GM21360 (cell line): Measurements from ENCODE around the gene POLD1.

Experiments
- ATAC-seq: cut with Tn5 transposase; IDR thresholded peaks from one replicate; pipeline ENCODE4 v1.9.1; 2021; ENCODE audit warnings: mild to moderate bottlenecking, moderate library complexity; ENCODE audit not compliant: unreplicated experiment

POLD1 gene

GRCh38 chr19:50417111-50418081 lies 33.2 kb downstream of the POLD1 start:
- no peak for ATAC-seq

DNA sequence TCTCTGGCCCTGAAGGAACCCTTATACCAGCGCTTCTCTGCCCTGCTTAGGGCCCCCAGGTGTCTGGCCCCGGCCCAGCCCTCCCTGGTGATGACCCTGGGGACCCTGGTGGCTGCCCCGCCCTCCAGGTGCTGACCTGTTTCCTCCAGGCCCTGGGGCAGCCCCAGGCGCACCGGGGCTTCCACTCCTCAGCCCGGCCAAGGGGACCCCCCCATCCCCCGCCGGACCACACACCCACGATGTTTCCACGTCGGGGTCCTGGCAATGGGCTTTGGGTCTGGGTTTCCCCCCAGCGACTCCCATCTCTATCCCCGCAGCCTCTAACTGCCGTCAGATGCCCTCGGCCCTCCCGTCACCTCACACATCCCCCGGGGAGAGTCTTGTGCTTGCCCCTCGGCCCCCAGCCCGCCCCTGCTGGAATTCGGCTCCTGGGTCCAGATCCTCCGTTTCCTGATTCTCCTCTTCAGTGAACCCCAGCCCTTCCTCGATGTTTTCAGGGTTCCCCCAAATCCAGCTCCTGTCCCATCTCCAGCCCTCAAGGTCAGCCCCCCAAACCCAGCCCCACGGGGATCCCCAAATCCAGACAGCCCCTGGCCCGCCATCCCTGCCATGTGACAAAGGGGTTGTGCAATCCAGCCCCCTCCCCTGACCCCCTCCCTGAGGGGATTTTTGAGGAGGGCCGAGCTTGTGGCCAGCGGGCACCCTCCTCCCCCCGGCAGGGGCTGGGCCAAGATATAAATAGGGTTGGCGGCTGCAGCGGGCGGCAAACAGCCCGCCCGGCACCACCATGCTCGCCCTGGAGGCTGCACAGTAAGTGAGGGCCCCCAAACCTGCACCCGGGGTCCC lies 34.3 kb downstream of the POLD1 start, which contains the start of gene SPIB:
Gene SPIB (plus strand): TSS at position 763 of the 846 bp plus-strand sequence. CDS start 25 bp downstream, at position 788.
- no peak for ATAC-seq

GRCh38 chr19:50419022-50419579 lies 35.0 kb downstream of the POLD1 start:
- ATAC-seq = no peak

DNA sequence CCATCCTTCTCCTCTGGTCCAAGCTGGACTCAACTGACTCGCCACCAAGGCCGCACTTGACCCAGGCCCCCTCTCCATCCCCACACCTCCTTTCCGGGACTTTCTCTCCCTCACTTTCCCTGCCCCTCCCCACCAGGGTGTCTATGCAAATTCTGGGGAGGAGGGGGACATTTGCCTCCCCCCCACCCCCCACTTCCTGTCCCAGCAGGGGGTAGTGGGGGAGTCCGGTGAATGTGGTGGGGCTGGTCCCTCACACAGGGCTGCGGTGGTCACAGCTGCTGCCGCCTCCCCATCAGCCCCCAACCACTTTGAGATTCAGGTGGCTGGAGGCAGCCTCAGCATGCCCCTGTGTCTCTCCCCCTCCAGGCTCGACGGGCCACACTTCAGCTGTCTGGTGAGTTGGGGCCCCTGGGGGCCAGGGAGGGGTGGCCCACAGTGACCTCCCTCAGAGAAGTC lies 35.5 kb downstream of the POLD1 start:
- no peak for ATAC-seq

- ATAC-seq = no peak
These were observed 36.0 kb downstream of the POLD1 start for GRCh38 chr19:50420127-50420526.

- ATAC-seq = no peak
These were observed 36.7 kb downstream of the POLD1 start for GRCh38 chr19:50420808-50421207.

GRCh38 chr19:50422397-50423278 lies 38.5 kb downstream of the POLD1 start:
- no peak for ATAC-seq

GRCh38 chr19:50423279-50424113 lies 39.3 kb downstream of the POLD1 start:
- no peak for ATAC-seq

DNA sequence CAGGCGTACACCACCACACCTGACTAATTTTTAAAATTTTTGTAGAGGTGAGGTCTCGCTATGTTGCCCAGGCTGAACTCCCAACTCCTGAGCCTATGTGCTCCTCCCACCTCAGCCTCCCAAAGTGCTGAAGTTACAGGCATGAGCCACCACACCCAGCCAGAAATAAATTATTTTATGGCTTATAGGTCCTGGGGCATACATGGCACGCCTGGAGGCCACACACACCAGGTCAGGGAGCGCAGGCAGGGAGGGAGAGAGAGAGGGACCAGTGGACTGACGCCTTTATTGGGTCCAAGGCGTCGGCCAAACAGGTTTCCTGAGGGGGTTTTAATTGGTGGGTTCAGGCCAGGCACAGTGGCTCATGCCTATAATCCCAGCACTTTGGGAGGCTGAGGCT lies 41.4 kb downstream of the POLD1 start:
- no peak for ATAC-seq

DNA sequence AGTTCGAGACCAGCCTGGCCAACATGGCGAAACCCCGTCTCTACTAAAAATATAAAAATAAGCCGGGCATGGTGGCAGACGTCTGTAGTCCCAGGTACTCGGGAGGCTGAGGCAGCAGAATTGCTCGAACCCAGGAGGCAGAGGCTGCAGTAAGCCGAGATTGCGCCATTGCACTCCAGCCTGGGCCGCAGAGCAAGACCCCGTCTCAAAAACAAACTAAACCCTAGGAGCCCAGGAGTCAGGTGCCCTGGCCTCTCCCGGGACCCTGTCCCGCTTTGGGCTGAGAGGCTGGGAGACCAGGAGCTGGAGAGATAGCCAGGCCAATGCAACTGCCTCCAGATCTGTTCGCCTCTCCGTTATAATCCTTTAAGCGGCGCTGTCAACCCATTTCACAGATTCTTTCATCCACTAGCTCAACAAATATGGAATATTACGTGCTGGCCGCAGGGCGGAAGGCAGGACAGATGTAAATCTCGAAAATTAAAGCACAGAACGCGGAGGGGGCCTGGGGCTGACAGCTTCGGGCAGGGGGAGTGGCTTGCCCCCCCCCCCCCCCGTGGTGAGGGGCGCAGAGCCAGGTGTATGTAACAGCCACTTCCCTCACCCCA lies 43.3 kb downstream of the POLD1 start:
- ATAC-seq = no peak

- ATAC-seq = no peak
These were observed 43.9 kb downstream of the POLD1 start for GRCh38 chr19:50427997-50428425.

DNA sequence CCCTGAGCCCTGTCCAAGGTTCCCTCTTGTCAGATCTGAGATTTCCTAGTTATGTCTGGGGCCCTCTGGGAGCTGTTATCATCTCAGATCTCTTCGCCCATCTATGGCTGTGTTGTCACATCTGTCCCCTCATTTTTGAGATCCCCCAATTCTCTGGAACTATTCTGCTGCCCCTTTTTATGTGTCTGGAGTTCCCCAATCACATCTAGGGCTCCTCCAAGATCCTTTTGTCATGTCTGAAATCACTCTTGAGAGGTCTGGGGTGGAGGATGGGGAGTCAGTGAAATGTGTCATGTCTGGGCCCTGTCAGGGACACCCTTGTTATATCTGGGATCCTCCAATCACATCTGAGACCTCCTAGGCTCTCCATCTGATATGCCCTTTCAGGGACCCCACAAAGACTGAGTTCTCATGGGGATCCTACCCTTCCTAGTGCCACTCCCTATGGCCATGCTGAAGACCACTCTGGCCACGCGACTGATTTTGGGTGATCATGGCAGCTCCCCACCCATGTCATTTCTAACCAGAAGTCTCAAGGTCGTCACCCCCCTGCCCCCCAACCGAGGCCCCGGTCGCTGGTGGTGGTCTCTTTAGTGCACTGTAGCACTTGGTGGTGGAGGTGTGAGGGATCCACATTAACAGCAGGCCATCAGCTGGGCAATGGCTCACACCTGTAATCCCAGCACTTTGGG lies 44.8 kb downstream of the POLD1 start:
- ATAC-seq = no peak

DNA sequence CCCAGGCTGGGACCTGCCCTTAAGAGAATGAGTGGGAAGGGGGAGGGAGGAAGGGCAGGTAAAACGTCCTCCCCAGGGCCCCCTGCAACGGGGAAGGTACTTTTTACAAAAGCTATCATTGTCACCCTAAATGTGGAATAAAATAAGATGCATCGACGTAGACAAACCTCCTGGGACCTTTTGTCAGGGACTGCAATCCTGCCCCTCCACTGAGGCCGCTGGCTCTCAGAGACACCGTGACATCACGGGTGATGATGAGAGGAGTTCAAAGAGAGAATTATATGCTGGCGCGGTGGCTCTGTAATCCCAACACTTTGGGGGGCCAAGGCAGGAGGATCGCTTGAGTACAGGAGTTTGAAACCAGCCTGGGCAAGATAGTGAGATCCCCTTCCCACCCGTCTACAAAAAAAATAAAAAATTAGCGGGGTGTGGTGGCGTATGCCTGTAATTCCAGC lies 46.8 kb downstream of the POLD1 start:
- no peak for ATAC-seq

DNA sequence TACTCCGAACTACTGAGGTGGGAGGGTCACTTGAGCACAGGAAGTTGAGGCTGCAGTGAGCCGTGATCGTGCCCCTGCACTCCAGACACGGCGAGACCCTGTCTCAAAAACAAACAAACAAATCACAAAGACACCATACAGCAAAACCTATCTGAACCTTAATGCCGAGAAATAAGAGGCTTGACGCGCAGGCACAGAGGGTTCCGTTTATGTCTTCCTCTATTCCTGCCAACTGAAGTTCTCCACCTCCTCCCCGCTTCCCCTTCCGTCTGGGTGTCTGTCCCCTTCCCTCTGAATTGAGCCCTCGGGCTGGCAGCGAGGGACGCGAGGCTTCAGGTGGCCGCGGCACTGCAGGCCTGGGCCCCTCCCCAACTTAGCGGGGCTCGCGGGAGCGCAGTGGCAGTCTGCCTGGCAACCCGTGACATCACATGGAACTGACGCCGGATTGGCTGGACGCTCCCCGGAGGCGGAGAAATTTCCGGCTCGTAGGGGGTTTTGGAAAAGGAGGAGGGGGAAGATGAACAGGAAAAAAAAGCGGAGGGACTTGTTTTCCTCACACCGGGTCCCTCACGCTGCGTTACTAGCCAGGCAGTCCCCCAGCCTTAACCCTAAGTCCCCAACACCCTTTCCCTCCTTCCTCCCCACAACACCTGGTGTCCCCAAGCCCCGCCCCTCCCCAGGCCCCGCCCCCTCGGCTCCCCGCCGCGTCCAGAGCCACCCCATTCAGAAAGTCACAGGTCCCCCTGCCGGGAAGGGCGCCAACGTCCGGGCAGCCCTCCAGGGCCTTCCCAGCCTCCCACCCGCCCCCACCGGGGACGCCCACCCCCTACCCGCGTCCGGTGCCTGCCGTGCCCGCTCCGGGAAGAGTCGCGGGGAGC lies 47.4 kb downstream of the POLD1 start:
- peak; percentile 63 for ATAC-seq

DNA sequence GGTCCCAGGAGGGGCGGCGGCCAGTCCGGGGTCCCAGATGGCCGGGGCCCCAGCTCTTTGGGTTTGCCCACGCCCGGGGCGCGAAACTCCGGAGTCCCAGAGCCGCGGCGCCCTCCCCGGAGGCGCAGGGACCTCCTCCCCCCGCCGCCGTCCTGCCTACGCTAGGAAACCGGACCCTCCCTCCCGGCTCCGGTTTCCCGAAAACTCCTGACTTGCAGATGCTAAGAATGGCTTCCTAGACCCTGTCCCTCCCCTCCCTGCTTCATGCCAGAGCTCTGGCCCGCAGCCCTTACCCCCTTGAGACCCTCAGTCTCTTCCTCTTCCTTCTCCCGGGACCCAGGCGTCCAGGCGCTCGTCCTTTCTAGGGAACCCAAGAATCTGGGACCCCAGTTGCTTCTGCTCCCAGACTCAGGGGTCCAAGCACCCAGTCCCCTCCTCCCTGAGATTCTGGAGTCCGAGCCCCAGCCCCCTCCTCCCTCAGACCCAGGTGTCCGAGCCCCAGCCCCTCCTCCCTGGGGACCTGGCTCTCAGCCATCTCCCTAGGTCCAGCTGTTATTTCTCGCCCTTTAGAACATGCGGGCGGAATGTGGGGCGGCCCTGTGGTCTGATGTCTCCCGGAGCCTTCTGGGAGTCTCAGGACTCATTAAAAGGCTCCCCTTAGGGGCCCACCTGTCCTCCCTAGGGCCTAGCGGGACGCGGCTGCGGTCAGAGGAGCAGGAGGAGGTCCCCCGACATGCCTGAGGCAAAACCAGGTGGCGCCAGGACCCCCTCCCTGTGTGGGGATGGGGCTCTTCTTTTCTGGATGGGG lies 48.3 kb downstream of the POLD1 start, which contains the start of gene MYBPC2:
Gene MYBPC2 (plus strand): TSS at position 672 of the 808 bp plus-strand sequence. CDS start 62 bp downstream, at position 734.
- ATAC-seq = no peak
